NCI-H2196 treated with DMSO at 0.1 percent for 48 hours (cell line): ENCODE results near the gene FTSJ1.

Experiments used
- DNase-seq: peaks from one replicate; lab custom pipeline; 2025; ENCODE audit not compliant: unreplicated experiment; lab: John Stamatoyannopoulos, UW

Gene FTSJ1

DNA sequence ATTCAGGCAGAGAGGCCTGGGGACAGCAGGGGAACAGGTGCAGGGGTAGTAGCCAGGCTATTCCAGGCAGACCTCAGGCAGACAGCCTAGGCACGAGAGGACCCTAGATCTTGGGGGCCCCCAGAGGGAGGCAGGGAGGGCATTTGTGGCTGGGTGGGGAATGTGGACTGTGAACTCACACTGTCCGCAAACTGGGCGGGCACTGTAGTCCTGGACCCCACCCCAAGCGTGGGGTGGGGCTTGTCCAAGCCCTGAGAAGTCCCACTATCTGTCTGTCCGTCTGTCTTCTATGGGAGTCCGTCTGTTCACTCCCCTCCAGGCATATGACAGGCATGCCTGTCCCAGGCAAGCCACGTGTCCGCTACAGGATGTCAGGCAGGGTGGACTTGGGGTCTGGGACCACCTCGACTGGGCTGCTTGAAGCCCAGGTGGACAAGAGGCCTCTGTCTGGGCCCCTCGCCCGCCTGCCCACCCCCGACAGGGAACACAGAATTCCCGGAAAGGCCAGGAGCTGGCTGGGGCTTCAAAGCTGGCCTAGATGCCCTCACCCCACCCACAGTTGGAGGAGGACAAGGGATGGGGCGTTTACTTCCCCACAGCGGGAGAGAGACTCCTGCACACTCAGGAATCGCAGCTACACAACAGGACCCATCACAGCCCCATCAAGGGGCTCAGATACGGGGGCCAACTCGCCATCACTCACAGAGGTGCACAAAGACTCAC, 5.7 kb upstream of the FTSJ1 start, which contains the start of gene SLC38A5:
Gene SLC38A5 (minus strand): TSS at position 151 of the 723 bp plus-strand sequence. CDS start 2,336 bp downstream, outside the sequence.
- DNase-seq: no peak

DNA sequence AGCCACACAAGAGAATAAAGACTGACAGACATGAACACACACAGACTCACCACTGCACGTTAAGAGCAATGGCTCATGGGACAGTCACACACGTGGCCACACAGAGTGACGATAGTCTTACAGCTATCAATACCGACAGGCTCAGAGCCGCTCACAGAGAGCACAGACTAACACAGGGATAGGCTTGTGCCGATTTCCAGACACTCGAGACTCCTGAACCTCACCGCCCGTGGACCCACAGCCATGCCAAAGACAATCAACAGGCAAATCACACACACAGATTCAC, 5.2 kb upstream of the FTSJ1 start:
- DNase-seq: no peak

DNA sequence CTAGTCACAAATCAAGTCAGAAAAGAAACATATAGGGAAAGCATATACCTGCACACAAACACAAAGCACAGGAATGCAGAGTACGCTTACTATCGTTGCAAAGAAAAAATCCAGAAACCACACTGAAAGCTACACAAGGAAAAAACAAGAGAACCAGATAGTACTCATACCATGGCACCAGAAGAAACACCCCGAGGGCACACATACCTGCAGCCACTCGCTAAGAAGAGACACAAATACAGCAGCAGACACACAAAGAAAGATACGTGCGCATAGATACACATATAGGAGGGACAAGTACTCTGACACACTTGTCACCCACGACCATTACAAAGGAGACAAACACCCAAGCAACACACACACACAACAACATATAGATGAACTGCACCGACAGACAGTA, 4.5 kb upstream of the FTSJ1 start:
- no peak for DNase-seq

DNA sequence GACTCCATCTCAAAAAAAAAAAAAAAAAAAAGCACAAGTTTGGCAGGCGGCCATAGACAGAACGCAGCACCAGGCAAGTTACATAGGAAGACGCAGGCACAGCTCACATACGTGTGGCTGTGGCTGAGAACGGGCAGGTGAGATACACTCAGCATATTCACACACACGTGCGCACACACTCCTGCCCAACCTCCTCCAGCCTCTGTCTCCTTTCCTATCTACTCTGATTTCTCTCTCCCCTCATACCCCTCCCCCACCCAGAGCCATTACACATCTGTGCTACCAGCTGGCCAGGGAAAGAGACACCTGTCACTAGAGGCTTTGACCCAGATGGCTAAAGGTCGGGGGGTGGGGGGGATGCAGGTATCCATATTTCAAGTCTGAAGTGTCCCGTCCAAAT, 3.8 kb upstream of the FTSJ1 start:
- no peak for DNase-seq

DNA sequence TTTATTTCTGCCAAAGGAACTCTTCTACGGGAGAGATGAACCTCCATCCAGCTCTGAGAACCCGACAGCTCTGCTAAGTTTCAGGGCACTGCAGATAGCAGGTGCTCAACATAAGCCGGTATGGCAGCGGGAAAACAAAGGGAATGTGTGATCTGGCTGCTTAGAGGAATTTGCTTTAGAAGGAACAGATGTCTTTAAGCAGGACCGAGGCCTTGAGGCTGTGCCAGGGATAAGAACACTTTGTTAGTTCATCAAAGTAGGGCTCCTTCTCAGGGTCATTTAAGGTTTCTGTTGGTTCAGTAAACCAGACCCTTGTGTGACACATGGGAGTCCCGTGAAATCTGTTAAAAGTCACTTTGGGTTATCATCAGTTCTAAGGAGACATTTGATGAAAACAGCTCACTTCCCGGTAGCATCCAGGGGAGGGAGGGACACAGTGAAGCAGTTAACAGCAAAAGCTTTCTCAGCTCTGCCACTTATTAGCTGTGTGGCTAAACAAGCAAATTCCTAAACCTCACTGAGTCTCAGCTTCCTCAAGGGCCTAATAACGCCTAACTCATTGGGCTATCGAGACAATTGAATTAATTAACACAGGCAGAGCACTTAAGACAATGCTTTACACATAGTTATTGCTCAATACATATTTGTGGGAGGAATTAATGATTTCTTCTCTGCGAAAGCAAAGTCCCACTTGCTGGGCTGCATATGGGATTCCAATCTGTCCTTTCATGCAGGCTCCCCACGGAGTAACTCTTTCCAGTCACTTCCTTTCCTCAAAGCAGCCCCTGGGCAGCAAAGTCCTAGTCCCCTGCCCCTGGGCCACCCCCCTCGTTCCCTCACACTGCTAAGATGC, 2.9 kb upstream of the FTSJ1 start:
- no peak for DNase-seq

DNA sequence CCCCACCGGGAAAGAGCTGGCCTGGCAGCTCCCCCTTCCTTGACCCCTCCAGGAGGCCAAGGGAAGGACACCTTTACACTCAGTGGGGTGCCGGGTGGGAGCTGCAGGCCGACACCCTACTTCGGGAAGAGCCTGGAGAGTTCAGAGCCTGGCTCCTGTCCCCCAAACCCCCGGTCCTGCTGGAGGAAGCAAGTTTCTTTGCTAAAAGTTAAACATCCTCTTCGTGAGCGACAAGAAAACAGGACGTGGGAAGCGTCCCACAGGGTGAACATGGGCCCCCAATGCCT, 2.4 kb upstream of the FTSJ1 start:
- no peak for DNase-seq

DNA sequence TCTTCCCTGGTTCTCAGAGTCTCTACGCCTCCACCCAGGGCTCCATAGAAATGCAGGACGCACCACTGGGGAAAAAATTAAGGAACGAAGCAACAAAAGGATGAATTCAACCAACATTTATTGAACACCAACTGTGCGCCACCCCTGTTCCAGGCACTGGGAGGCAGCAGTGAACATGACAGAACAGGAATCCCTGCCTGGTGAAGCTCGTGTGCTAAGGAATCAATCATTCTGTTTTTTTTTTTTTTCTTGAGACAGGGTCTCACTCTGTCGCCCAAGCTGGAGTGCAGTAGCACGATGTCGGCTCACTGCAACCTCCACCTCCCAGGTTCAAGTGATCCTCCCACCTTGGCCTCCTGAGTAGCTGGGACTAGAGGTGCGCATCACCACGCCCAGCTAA, 1.9 kb upstream of the FTSJ1 start:
- DNase-seq: no peak

DNA sequence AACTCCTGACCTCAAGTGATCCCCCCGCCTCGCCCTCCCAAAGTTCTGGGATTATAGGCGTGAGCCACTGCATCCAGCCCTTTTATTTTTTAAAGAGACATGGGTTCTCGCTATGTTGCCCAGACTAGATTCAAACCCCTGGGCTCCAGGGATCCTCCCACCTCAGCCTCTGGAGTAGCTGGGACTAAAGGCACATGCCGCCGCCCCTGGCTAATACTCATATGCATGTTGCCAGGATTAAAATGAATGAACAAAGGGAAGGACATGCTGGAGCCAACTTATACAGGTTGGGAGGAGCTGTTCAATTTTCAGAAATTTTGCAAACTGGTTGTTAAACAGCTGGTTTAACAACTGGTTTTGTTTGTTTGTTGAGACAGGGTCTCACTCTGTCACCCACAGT, 1.4 kb upstream of the FTSJ1 start:
- no peak for DNase-seq

DNA sequence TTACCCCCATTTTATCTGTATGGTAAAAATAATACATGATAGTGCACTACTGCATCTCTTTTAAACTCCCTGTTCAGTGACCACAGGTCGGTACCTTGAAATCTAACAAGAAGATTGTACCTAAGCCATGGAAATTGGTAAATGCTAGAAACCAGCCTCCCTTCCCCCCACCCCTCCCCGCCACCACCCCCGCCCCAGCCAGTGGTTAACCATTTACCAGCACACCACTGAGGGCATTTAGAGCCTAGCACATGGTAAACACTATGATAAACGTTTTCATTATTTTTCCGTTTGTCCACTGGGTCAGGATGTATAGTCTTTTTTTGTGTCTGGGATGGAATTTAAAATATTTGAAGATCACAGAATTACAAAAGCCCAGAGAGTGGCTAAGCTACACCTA, 703 bp upstream of the FTSJ1 start:
- no peak for DNase-seq

DNA sequence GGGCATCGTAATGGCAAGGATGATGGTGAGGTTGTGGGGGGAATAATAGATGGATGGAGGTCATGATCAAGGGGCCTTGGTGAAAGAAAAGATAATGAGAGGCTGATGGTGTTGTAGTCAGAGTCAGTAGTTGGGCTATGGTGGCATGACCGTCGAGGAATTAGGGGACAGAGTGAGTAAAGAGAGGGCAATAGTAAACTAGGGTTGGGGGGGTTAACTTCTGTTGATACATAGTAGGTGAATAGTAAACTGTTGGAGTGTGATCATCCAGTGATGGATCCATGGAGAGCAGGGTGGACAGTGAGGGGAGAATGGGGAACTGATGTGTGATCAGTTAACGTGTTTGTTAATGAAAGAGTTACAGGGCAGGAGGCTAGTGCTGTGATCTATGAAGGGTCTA, 920 bp downstream of the FTSJ1 start:
- no peak for DNase-seq

DNA sequence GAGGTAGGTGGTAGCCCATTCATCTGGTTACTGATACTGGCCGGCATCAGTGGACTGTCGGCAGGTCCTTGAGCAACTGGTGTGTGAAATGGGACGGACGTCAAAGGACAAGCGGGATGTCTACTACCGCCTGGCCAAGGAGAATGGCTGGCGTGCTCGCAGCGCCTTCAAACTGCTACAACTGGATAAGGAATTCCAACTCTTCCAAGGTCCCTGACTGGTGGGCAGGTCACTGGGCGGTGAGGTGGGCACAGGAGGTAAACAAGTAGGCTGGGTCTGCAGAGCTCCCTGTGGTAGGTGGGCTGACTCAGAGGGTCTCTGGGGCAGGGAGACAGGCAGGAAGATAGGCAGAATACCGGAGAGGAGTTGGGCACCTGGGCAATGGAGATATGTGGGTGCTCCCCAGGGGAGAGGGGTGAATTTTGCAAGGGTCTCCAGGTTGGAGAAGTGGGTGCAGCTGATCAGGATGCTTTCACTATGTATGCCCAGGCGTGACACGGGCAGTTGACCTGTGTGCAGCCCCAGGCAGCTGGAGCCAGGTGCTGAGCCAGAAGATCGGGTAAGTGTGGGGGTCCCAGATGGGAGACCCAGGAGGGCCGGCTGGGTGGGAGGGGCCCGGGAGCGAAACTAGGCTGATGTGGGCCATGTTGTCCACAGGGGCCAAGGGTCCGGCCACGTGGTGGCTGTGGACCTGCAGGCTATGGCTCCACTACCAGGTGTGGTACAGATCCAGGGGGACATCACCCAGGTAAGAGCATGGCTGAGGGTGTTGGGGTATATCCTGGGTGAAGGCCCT, 2.2 kb downstream of the FTSJ1 start:
- no peak for DNase-seq

DNA sequence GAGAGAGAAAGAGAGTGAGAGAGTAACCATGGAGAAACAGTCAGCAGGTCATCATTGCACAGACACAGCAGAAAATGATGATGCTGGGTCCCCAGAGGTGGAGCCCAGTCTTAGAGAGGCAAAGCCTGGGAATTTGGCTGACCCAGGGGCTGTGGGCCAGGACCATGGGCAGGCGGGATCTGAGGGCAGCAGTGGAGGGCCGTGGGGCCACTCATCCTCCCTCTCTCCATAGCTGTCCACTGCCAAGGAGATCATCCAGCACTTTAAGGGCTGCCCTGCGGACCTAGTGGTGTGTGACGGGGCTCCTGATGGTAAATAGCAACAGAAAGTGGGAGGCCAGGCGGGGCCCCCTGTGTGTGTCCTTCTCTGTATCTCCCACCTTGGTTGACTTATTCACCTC, 2.8 kb downstream of the FTSJ1 start:
- no peak for DNase-seq

DNA sequence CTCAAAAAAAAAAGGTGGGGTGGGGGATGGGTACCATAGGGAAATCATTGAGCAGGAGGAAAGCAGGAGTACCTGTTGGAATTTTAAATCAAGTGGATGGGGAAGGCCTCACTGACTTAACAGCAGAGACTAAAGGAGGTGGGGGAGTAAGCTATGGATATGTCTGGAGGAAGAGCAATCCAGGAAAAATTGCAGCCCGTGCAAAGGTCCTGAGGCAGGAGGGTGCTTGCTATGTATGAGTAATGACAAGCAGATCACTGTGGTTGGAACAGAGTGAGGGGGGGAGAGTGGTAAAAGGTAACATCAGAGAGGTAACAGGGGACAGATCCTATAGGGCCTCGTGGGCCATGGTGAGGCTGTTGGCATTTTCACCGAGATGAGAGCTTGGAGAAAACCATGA, 4.1 kb downstream of the FTSJ1 start:
- DNase-seq: no peak

DNA sequence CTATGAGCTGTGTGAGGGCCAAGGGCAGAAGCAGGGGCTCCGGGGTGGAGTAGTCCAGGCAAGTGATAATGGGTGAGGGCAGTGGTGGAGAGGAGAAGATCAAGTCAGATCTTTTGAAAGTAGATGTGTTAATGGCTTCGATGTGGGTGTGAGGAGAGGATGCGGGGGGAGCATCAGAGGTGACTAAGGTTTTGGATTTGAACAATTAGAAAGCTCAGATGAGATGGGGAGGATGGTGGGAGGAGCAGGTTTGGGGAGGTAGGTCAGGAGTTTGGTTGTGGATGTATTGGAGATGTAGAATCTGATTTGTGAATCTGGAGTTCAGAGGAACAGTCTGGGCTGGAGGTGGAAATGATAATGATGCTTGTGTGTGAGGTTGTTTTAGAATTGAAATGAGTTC, 4.6 kb downstream of the FTSJ1 start:
- DNase-seq: no peak

DNA sequence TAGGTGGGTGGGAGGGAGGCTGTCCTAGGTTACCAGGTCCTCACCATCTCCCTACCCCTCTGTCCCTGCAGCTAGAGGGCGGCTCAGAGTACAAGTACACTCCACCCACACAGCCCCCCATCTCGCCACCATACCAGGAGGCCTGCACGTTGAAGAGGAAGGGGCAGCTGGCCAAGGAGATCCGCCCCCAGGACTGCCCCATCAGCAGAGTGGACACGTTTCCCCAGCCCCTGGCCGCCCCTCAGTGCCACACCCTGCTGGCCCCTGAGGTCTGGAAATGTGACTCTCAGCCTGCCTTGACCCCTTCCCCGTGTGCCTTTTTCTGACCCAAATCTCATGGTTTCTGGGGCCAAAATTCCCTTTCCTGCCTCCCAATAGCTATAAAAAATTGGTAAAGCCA, 6.5 kb downstream of the FTSJ1 start:
- no peak for DNase-seq

DNA sequence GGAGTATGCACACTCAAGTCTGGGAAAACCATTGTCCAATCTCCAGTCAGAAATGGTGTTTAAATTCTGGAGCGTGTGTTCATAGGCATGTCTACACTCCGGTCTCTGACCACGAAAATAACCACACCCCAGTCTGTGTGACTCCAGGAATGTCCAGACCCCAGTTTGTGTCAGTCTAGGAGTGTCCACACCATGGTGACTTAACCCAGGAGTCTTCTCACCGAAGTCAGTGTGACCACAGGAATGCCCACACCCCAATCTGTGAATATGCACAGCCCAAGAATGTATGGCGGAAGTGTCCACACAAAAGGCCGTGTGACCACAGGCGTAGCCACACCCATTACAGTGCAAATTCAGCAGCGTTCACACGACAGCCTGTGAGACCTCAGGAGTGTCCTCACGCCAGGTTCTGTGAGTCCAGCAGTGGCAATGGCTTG, 11.4 kb downstream of the FTSJ1 start:
- no peak for DNase-seq

DNA sequence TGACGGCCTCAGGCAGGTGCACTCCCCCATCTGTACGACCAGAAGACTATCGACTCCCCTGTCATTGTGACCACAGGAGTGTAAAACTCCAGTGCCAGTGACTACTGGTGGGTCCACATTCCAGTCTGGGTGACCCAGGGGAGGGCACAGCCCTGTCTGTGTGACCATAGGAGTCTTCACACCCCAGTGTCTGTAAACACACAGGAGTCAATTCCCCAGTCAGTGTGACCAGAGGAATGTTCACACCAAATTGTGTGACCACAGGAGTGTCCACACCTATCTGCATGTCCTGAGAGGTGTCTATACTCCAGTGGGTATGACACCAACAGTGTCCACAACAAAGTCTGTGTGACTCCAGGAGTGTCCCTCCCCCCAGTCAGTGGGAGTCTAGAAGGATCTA, 12.0 kb downstream of the FTSJ1 start:
- DNase-seq: no peak

DNA sequence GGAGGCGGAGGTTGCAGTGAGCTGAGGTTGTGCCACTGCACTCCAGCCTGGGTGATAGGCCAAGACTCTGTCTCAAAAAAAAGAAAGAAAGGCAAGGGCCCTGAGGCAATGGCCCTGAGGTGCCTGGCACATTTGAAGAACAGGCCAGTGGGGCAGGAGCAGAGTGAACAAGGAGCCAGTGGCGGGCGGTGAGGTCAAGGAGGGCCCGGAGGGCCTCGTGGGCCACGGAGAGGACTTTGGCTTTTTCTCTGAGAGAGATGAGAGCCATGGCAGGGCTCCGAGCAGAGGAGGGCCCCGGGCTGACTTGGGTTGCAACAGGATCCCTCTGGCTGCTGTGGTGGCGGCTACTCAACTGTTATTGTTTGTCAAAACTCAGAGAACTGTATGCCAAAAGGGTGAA, 13.3 kb downstream of the FTSJ1 start:
- no peak for DNase-seq

DNA sequence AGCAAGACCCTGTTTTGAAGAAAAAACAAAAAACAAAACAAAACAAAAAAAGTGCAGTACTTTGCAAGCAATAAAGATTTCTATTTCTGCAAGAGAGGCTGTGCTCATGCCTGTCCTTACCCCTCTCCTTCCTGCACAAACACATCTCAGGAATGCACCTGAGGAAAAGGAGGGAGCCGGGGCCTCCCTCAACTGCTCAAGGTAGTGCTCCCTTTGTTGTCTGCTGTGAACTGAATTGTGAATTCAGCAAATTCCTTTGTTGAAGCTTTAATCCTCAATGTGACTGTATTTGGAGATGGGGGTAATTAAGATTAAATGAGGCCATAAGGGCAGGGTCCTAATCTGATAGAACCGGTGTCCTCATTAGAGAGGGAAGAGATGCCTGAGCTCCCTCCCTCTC, 13.9 kb downstream of the FTSJ1 start:
- DNase-seq: no peak

DNA sequence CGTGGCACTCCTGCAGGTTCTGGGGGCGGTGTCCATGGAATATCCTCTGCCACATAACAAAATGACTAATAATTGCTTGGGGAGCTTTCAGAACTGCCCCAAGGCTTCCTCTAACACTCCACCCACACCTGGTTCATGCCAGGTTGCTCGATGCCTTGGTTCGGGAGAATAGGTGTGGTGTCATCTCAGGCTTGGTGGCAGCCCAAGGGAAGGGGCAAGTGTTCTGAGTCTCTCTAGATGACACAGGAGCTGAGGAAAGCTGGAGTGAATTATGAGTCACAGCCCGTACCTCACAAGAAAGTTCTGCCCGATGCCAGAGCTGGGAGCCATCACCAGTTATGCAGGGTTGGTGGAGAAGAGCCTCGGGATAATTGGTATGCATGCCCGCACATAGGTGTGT, 14.7 kb downstream of the FTSJ1 start:
- no peak for DNase-seq

DNA sequence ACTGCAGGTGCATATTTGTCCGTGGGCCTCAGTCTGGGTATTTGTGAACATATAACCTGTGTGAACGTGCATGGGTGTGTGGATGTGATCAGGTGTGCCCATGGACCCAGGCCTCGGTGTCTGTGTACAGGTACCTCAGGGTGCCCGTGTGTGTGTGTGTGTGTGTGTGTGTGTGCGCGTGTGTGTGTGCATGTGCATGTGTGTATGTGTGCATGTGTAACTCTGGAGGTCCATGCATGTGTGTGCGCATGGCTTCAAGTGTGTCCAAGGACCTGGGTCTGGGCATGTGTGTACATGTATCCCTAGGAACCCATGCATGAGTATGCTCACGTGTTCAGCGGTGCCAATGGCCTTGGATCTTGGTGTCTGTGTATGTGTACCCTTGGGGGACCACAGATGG, 15.8 kb downstream of the FTSJ1 start:
- no peak for DNase-seq

DNA sequence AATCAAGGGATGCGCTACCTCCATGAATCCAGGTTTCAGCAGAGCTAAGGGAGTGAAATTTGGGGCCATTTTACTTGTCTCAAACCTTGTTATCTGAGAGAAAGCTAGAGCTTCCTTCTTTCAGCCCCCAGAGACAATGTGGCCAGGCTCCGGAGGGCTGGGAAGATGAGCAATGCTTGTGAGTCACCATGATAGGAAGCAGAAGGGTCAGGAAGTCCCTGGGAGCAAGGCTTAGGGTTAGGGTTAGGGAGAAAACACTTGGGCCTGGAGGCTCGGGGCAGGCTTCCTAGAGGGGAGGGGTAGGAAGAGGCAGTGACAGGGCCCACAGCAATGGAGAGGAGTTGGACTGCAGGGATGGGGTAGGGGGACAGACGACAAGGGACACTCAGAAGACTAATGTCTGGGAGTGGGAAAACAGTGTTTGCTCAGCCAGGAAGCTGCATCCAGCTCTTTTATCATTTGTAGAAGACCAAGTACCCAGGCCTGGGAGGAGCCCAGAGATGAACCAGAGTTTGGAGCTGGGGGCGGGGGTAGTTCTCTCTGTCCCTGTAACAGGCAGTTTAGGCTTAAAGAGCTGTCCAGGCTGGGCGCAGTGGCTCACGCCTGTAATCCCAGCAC, 16.4 kb downstream of the FTSJ1 start:
- DNase-seq: no peak
